SH-SY5Y (cell line): ENCODE measurements around the gene EXO5.

Source experiments
- GATA2 ChIP-seq: IDR thresholded peaks from 2 replicates; pipeline ENCODE4 v1.6.1; 2011; ENCODE audit warnings: mild to moderate bottlenecking, low read depth, low read length
- GATA3 ChIP-seq: IDR thresholded peaks from 2 replicates; pipeline ENCODE4 v1.6.1; 2011; ENCODE audit warnings: low read depth, mild to moderate bottlenecking, low read length, moderate library complexity

DNA sequence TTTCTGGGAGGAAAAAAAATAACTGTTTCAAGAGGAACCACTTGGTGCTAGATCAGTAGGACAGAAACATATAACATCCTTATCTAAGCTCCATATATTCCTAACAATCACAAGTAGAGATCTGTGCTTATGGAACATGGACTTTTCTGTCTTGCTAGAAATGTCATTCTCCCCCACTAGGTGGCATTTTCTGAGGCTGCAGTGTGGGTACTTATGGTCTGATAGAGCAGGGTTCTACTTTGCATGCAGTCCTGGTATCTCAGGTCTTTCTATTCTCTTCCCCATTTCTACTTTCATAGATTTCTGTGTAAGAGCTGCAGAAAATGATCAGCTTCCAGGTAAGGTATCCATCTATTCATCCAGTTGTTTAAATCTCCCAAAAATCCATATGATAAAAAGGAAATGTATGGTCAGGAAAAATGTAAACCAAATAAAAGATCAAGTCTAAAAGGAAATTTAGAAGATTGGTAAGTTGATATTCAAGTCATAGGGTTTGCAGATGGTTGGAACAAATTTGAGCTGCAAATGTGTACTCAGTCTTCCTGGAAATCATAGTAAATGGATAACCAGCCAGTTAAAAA is 24.4 kb downstream of the EXO5 start:
- TF ChIP-seq GATA2 (no peak), GATA3 (no peak)
